Measurements from ENCODE around the gene TUBA8.

The TUBA8 gene

DNA sequence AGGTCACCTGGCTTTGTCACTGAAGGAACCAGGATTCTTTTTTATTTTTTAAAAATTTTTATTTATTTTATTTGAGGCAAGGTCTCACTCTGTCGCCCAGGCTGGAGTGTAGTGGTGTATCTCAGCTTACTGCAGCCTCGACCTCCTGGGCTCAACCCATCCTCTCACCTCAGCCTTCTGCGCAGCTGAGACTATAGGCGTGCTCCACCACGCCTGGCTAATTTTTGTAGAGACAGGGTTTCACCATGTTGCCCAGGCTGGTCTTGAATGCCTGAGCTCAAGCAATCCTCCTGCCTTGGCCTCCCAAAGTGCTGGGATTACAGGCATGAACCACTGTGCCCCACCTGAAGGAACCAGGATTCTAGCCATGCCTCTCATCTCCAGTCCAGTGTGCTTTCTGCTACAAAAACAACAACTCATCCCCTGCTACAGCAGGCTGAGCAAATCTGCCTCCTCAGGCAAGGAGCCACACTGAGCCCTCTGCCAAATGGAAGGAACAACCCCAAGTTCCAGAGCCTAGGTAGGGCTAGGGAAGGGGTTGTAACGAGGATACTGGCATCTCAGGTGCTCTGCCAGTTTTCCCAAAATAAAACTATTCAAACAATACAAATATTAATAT is 35.4 kb upstream of the TUBA8 start:
- Histone ChIP-seq H3K27ac (replicated peaks) (no peak overlapping the region), H3K27me3 (ENCODE audit: insufficient read depth, poor library complexity, severe bottlenecking) (no peaks in the 10 kb centered on the region), H3K4me3 (replicated peaks; ENCODE audit: insufficient read depth, low read length) (no peak overlapping the region)
- no peak for TF ChIP-seq GABPA (IDR thresholded peaks at IDR 0.05; ENCODE audit: low read depth)
- no peak for TF ChIP-seq SPI1 (IDR thresholded peaks at IDR 0.05; ENCODE audit: borderline replicate concordance, low read depth)
- TF ChIP-seq, protein P1, sequence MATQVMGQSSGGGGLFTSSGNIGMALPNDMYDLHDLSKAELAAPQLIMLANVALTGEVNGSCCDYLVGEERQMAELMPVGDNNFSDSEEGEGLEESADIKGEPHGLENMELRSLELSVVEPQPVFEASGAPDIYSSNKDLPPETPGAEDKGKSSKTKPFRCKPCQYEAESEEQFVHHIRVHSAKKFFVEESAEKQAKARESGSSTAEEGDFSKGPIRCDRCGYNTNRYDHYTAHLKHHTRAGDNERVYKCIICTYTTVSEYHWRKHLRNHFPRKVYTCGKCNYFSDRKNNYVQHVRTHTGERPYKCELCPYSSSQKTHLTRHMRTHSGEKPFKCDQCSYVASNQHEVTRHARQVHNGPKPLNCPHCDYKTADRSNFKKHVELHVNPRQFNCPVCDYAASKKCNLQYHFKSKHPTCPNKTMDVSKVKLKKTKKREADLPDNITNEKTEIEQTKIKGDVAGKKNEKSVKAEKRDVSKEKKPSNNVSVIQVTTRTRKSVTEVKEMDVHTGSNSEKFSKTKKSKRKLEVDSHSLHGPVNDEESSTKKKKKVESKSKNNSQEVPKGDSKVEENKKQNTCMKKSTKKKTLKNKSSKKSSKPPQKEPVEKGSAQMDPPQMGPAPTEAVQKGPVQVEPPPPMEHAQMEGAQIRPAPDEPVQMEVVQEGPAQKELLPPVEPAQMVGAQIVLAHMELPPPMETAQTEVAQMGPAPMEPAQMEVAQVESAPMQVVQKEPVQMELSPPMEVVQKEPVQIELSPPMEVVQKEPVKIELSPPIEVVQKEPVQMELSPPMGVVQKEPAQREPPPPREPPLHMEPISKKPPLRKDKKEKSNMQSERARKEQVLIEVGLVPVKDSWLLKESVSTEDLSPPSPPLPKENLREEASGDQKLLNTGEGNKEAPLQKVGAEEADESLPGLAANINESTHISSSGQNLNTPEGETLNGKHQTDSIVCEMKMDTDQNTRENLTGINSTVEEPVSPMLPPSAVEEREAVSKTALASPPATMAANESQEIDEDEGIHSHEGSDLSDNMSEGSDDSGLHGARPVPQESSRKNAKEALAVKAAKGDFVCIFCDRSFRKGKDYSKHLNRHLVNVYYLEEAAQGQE (IDR thresholded peaks at IDR 0.05; ENCODE audit: insufficient replicate concordance, low read depth) = no peak
- DNase-seq (ENCODE audit: low read depth in 1 of 2, low spot score in 1 of 2) = no peak

DNA sequence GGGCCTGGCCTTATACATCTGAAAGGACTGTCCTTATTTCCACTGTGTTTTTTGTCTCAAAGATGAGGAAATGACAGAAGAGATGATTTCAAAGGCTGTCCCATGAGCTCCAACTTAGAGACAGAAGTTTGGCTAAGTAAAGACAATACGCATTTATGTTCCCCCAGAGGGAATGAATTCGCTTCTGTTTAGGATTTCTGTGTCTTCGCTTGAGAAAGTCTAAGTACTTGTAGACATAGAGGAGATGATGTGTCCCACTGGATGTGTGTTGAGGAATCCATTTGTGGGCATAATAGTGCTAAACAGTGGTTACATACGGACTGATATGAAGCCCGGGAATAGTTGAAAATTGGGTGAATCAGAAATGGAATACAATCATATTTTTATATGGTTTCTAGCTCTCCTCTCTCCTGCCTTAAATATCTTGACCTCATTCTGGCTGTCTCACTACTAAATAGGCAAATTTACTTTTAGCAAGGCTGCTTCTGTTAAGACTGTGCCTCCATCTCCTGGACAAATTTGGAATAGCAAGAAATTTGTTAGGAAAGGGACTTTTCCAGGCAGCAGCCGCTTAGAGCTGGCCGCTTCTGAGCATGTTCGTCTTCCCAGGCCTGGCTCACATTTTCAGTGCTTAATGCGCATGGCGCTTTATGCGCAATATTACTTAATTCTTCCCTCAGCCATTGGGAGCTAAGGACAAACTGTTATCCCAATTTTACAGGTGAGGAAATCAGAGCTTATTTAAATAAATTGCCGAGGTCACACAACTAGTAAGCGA is 34.7 kb upstream of the TUBA8 start:
- peak; percentile 63 to 68 for DNase-seq (ENCODE audit: low read depth in 1 of 2, low spot score in 1 of 2)
- Histone ChIP-seq H3K27ac (replicated peaks) (no peak overlapping the region), H3K27me3 (ENCODE audit: insufficient read depth, poor library complexity, severe bottlenecking) (no peaks in the 10 kb centered on the region), H3K4me3 (replicated peaks; ENCODE audit: insufficient read depth, low read length) (no peak overlapping the region)
- TF ChIP-seq GABPA (IDR thresholded peaks at IDR 0.05; ENCODE audit: low read depth) (no peak), CTCF (IDR thresholded peaks at IDR 0.05; ENCODE audit: insufficient read depth, low read length) (peak; percentile 57)
- TF ChIP-seq, protein P1 (IDR thresholded peaks at IDR 0.05; ENCODE audit: insufficient replicate concordance, low read depth) = no peak

DNA sequence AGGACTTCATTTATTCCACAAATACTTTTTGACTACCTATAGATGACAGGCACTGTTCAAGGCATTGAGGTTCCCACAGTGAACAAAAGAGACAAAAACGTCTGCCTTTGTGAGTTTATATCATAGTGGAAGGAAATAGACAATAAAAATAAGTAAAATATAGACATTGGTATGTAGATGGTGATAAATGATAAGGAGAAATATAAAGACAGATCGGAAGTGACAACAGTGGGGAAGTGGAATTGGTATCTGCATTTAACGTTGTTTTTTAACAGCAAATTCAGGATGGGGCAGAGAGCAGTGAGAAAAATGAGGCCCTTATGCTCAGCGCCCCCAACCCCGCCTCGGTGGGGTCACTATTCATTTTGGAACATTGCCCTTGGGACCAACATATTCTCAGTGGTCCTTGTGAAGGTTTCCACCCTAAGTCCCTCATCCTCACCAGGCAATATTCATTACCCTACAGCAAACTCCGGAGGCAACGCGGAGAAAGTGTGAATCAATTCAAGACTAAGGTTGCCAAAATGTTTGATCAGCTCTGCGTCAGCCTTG is 33.4 kb upstream of the TUBA8 start:
- Histone ChIP-seq H3K27ac (replicated peaks) (peak overlapping the region; percentile 88), H3K4me3 (replicated peaks; ENCODE audit: insufficient read depth, low read length) (peak overlapping the region; percentile 81), H3K27me3 (ENCODE audit: insufficient read depth, poor library complexity, severe bottlenecking) (no peaks in the 10 kb centered on the region)
- DNase-seq (ENCODE audit: low read depth in 1 of 2, low spot score in 1 of 2) = no peak
- no peak for TF ChIP-seq CTCF (IDR thresholded peaks at IDR 0.05; ENCODE audit: insufficient read depth, low read length)
- no peak for TF ChIP-seq POLR2AphosphoS5 (IDR thresholded peaks at IDR 0.05; ENCODE audit: low read depth)
- no peak for TF ChIP-seq GABPA (IDR thresholded peaks at IDR 0.05; ENCODE audit: low read depth)
- TF ChIP-seq SPI1 (IDR thresholded peaks at IDR 0.05; ENCODE audit: borderline replicate concordance, low read depth) = peak; percentile 23; the same call in 1 of the 2 replicates

- peak within 1 kb of the TSS; percentile 81 for H3K4me3 ChIP-seq (replicated peaks; ENCODE audit: insufficient read depth, low read length)
- H3K27ac ChIP-seq (replicated peaks) = peak within 1 kb of the TSS; percentile 88
- TF ChIP-seq SPI1 (IDR thresholded peaks at IDR 0.05; ENCODE audit: borderline replicate concordance, low read depth) (peak; percentile 76; the same call in 1 of the 2 replicates), GABPA (IDR thresholded peaks at IDR 0.05; ENCODE audit: low read depth) (peak; percentile 88)
- TF ChIP-seq, protein P1 (IDR thresholded peaks at IDR 0.05; ENCODE audit: insufficient replicate concordance, low read depth) = no peak
- peak; percentile 90 to 98 for DNase-seq (ENCODE audit: low read depth in 1 of 2, low spot score in 1 of 2)
- no peaks in the 10 kb centered on the region for H3K27me3 ChIP-seq (ENCODE audit: insufficient read depth, poor library complexity, severe bottlenecking)
Observed at GRCh38 chr22:18077639-18078328, 32.8 kb upstream of the TUBA8 start, which contains the start of gene PEX26. PEX26 (plus strand) TSS chr22:18077990; CDS start chr22:18078377, 387 bp downstream.
